GM18520 (cell line): ENCODE data around the gene DIS3L2.

Experiments
- ATAC-seq: cut with Tn5 transposase; IDR thresholded peaks from one replicate; pipeline ENCODE4 v1.9.1; 2021; ENCODE audit not compliant: unreplicated experiment

The DIS3L2 gene

DNA sequence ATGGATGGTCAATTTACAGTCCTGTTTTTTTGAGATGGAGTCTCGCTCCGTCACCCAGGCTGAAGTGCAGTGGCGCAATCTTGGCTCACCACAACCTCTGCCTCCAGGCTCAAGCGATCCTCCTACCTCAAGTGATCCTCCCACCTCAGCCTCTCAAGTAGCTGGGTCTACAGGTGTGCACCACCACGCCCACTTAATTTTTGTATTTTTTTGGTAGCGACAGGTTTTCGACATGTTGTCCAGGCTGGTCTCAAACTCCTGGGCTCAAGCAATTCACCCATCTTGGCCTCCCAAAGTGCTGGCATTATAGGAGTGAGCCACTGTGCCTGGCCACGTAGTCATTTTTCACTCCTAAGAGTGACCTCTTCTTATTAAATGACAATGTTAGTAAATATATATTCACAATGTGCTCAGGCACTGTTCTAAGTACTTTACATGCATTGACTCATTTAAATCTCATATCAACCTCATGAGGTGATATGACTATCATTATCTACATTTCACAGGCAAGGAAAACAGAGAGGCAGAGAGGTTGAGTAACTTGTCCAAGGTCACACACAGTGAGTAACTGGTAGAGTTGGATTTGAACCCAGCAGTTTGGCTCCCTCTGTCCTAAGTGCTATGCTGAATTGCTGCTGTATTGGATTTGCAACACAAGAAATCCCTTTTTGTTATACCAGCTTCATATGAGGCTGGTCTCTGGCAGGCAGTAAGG, 5.6 kb upstream of the DIS3L2 start:
- ATAC-seq = no peak

DNA sequence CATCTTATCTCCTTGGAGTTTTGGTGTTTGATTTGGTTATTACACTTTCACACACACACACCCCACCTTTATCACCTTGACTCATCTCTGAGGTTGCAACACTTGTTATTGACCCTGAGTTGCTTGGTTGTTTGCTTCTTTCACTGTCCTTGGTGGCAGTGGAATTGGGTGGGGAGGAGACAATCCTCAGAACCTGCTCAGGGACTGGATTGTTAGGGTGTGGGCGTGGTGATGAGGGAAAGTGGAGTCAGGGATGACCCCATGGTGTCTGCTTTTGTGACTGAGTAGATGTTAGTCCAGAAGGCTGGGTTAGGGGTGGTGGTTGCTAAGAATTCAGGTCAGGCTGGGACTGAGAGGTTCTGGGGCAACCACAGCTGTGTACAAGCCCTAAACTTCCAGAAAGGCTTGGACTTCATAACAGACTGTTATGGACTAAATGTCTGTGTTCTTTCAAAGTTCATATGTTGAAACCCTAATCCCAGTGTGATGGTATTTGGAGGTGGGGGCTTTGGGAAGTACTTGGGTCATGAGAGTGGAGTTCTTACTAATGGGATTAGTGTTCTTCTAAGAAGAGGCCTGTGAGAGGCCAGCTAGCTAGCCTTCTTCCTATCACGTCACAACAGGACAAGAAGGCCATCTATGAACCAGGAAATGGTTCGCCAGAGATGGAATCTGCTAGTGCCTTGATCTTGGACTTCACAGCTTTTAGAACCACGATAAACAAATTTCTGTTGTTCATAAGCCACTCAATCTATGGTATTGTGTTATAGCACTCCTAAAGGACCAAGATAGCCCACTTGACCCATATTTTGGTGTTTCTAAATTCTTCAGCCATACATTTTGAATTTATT, 3.4 kb upstream of the DIS3L2 start:
- no peak for ATAC-seq

DNA sequence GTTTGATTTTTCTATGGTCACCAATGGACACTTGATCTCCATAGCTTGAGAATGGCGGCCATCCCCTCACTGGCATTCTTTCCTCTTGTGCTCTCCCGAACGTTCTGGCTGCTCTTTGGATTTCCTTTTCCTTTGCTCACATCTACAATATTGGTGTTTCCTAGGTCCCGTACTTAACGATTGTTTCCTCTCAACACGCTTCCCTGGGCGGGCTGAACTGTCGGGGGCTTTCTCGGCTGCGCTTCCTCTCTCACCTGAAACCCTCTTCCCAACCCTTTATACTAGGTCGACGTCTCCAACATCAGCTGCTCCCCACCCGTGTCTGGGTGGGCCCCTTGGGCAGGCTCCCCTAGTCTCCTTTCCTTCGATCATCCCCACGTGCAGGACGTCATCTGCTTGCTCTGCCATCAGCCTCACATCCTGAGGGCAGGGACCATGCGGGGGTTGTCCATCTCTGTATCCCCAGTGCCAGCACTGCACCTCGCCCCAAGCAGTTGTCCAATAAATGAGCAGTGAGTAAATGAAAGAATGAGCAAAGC, 634 bp upstream of the DIS3L2 start:
- ATAC-seq = no peak

DNA sequence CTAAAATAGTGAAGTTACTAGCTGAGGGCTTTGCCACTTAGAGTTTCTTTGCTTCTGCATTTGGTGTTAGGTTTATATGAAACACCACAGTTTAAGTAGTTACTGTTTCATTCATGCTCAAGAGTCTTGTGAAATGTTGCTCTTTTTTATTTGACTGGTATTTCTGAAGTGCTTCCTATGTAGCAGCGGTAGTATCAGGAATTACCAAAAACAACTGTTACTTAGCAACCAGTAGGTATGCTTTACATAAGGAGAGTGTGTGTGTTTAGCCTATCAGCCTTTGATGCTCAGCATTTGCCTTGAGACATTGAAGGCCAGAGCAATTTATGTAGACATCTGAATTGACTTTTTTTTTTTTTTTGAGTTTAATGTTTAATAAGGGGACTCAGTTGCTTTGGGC, 3.6 kb downstream of the DIS3L2 start:
- ATAC-seq = no peak

DNA sequence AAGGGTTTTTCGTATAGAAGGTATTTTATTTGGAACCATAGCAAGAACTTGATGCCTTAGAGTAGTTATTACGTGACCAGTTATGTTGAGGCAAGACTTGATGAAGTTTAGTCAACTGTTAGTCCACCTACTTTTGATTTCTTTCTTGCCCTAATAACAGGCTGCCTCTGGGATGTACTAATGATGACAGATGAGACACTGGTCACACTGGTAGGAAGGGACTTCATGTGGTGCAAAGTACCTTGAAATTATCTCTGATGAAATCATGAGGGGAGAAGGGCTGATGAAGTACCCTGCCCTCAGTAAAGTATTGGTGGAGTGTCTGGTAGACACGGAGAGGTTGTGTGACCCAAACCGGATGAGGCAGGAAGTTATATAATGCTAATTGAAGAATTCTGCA, 5.4 kb downstream of the DIS3L2 start:
- ATAC-seq = no peak

DNA sequence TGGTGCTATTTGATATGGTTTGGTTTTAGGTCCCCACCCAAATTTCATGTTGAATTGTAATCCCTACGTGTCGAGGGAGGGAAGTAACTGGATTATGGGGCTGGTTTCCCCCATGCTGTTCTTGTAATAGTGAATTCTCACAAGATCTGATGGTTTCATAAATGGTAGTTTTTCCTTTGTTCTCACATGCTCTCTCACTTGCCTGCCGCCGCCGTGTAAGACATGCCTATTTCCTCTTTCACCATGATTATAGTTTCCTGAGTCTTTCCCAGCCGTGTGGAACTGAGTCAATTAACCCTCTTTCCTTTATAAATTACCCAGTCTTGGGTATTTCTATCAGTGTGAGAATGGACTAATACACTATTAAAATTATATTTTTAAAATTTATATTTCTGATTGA, 7.3 kb downstream of the DIS3L2 start:
- ATAC-seq = no peak

DNA sequence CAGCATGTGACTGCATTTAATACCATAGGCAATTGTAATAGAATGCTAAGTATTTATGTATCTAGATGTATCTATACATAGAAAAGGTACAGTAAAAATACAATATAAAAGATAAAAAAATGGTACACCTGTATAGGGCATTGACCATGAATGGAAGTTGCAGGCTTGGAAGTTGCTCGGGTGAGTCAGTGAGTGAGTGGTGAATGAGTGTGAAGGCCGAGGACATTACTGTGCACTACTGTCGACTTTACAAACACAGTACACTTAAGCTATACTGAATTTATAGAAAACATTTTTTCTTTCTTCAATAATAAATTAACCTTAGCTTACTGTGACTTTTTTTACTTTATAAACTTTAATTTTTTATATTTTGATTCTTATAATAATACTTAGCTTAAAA, 8.9 kb downstream of the DIS3L2 start:
- no peak for ATAC-seq

DNA sequence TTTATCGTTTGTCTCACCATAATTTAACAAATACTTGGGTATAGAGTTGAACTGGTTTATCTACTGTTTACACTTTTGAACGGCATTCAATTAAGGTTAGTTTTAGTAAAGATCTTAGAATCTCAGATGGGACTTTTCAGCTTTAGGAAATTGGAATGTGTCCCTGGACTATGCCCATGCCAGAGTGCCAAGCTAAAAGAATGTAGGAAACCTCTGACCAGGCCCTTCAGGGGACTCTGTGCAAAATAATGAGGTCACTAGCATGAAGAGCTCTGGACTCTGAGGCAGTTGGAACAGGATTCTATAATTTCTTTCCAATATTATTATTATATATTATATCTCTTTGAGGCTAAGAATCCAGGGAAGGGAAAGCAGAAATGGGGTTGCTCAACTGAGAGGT, 13.5 kb downstream of the DIS3L2 start:
- ATAC-seq = no peak

DNA sequence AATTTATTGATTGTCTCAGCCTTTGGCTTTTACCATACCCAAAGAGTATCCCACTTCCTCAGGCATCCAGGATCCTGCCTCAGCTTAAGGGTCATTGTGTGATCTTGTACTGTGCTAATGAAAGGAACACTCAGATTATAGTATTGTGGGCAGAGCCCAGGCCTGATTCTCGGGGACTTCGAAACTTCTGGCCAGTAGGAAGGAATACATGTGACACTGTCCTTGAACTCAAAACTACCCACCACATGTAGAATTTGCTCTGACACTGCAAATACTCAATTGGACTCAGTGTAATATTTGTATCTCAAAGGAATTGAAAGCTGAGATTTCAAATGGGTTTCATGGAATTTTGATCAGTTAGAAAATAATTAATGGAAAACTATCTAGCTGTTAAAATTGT, 15.9 kb downstream of the DIS3L2 start:
- ATAC-seq = no peak

DNA sequence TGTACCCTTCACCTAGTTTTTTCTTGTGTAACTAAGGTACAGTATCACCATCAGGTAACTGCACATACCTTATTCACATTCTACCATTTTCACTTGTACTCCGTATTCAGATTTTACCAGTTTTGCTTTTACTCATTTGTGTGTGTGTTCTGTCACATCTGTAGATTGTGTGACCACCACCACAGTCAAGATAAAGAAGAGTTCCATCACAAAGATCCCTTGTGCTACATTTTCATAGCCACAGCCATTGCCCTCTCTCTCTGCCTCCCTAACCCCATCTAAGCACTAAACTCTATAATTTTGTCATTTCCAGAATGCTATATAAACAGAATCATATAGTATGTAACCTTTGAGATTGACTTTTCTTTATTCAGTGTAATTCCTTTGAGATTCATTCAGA, 23.5 kb downstream of the DIS3L2 start:
- ATAC-seq = no peak

DNA sequence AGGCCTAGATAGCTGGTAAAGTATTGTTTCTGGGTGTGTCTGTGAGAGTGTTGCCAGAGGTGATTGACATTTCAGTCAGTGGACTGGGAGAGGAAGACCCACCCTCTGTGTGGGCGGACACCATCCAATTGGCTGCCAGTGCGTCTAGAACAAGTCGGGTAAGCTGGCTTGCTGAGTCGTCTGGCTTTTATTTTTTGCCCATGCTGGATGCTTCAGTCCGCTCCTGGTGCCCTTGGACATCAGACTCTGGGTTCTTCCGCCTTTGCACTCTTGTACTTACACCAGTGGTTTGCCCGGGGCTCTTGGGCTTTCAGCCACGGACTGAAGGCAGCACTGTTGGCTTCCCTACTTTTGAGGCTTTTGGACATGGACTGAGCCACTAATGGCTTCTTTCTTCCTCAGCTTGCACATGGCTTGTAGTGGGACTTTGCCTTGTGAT, 24.3 kb downstream of the DIS3L2 start:
- ATAC-seq = no peak

DNA sequence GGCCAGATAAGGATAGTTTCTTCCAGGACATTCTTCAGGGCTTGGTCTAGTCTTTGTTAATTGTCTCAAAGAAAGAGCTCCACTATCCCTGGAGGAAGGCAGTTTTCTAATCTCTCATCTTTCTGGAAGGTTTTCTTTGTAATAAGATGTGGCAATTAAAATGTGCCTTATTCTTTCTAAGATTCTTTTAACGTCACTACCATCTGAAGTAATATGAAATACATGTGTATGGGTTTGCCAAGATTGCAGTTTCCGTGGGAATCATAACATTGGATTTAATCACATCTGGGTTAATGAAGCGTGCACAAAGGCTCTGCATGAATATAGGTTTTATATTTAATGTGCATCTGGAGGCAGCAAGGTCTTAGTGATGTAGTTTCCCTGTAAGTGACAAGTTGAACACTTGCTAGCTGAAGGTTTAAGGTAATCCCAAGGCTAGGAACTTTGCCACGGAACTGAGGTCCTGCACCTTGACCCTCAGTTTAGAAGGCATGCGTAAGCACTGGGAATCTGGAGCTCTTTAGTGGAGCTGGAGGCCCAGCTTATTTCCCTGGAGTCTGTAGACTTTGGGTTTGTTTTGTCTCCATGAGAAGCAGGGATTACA, 25.7 kb downstream of the DIS3L2 start:
- ATAC-seq = no peak

DNA sequence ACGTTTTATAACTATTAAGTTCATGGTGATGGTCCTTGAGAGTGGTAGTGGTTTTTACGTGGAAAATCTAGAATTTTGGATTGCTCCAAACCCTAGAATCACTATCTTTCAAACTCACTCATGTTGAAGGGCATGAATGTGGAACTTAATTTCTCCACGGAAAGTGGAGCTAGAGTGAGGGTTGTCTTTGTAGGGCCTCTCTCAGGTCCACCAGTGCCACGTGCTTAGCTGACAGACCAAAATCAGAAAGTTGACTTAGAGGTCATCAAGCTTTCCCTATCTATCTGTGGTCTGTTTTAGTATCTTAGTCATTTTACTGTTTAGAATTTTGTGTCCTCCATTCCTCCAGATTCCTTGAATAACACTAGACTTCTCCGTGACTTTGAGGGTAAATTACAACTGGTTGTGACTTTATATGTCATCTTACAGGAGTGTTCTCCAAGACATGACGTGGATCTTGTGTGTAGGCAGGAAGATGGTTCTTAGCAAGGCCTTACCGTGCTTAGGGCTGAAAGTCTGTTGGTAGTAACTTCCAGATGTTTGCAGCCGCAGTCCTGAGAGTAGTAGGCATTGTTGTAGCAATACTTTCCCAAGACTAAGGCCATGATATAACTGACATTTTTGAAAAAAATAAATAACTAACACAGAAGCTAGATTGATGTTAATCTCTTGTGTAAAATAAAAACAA, 26.8 kb downstream of the DIS3L2 start:
- ATAC-seq = no peak

DNA sequence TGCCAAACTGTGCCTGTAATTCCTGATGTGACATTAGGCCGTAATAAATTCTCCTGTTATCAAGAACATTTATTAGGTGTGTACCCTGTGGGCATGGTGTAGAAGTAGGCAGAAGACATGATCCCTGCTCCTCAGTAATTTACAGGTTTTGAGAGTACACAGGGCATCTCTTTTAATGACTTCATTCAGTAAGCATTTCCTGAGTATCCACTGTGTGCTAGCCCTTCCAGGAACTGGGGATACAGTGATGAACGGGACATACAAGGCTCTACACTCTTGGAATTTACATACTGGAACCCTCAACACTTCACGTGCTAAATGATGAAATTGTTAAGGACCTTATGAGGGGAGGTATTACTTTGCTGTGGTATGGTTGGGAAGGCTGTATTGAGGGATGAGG, 30.2 kb downstream of the DIS3L2 start:
- ATAC-seq = no peak

DNA sequence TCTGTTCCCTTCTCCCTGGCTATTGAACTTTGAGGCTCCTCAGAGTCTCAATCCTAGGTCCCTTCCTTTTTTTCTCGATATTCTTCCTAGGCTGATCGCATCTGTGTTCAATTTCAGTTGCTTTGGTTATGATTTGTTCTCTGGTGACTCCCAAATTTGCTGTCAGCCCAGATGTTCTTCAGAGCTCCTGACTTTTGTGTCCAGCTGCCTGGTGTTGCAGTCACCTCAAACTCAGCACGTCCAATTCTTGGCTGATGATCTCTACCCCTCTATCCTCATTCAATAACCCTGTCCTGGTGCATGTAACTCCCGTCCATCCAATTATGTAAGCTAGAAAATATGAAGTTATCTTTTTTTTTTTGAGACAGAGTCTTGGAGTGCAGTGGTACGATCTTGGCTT, 31.4 kb downstream of the DIS3L2 start:
- ATAC-seq = no peak

DNA sequence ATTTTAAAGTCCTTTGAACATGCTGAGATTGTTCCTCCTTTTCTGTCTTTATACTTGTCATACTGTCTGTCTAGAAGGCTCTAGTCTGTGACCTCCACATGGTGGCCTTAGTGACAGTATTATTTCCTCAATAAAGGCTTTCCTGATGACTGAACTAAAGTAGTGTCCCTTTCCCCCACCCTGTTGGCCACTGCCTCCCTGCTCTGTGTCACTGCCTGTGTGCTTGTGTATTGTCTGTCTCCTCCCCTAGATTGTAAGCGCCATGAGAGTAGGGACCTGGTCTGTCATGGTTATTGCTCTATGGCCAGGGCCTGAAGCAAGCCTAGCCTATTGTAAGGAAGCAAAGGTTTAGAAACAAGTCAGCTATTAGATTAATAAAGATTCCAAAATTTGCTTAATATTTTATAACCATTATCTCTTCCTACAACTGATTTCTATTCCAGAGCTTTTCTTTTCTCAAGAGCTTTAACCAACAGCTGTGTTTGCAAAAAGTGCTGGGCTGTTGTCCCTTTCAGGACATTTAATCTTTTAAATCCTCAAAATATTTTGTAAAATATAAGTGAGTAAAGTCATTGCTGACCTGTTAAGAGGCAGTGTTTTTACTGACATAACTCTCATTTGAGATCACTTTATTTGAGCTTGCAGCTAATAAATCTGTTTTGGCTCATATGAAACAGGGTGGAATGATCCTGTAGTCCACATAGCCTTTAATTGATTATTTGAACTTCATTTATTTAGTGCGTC, 35.5 kb downstream of the DIS3L2 start:
- no peak for ATAC-seq

DNA sequence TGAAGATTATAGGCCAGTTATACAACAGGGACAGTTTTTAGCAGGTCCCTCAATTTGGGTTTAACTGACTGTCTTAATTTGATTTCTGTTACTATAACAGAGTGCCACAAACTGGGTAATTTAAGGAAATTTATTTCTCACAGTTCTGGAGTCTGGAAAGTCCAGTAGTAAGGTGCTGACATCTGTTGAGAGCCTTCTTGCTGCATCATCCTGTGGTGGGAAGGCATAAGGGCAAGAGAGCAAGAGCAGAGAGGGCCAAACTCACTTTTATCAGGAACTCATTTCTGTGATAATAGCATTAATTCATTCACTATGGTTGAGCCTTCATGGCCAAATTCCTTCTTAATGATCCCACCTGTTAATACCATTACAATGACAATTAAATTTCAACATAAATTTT, 36.5 kb downstream of the DIS3L2 start:
- ATAC-seq = no peak

DNA sequence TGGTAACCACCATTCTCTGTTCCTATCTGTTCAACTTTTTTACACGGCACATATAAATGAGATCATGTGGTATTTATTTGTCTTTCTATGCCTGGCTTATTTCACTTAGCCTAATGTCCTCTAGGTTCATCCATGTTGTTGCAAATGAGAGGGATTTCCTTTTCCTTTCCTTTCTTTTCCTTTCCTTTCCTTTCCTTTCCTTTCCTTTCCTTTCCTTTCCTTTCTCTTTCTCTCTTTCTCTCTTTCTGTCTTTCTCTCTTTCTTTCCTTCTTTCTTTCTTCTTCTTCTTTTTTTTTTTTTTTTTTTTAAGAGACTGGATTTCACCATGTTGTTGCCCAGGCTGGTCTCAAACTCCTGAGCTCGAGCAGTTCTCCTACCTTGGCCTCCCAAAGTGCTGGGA, 38.9 kb downstream of the DIS3L2 start:
- ATAC-seq = no peak

DNA sequence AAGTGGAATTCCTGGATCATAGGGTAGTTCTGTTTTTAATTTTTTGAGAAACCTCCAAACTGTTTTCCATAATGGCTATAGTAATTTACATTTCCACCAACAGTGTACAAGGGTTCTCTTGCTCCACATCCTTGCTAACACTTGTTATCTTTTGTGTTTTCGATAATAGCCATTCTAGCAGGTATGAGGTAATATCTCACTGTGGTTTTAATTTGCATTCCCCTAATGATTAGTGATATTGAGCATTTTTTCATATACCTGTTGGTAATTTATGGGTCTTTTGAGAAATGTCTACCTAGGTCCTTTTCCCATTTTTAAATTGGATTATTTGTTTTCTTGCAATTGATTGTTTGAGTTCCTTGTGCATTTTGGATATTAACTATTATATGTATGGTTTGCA, 39.6 kb downstream of the DIS3L2 start:
- ATAC-seq = no peak

DNA sequence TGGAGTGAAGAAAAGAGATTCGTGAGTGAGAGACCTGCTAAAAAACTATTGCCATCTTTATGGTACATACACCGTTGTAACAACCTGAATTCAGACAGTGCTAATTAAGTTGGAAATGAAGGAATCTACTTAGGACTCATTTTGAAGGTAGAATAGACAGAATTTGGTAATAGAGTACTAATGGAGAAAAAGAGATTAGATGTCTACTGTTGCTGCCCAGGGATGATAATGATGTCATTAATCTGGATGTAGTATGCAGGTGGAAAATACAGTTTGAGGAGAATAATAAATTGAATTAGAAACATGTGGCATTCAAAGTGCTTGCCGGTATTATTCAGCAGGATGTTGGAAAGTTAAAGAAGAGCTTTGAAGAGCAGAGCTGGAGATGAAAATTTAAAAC, 44.7 kb downstream of the DIS3L2 start:
- no peak for ATAC-seq
